CD14-positive monocyte (primary cell): ENCODE measurements around the gene SLC6A11. TPM values are rescaled to one million over a fixed set of nuclear protein-coding genes. Genes with fewer than 3 reads are reported as not detected.

Experiments used
- DNase-seq, 3 donors: peaks; one replicate each; pipeline ENCODE4 v3.0.0-alpha.2; 2011 to 2022
- H2AFZ ChIP-seq: 2 replicates; pipeline ENCODE4 v1.6.0; 2012; ENCODE audit warnings: mild to moderate bottlenecking, low read depth, low read length, inconsistent platforms; ENCODE audit not compliant: insufficient read depth, poor library complexity, severe bottlenecking
- H3K27ac ChIP-seq, 2 donors: 1 replicate in 1 of 2; 2 replicates in 1 of 2; pipeline ENCODE4 v1.5.1; 2012 to 2013; ENCODE audit warnings: low read length in 2 of 2, control low read depth in 1 of 2, inconsistent platforms in 1 of 2, low read depth in 1 of 2, mild to moderate bottlenecking in 1 of 2
- H3K27me3 ChIP-seq, 2 donors: one replicate each; pipeline versions ENCODE4 v1.6.0 to v1.6.1; 2011 to 2013; ENCODE audit warnings: low read length in 2 of 2; ENCODE audit not compliant: control insufficient read depth in 2 of 2, insufficient read depth in 2 of 2
- H3K36me3 ChIP-seq, 2 donors: replicated peaks in 1 of 2; 1 replicate in 1 of 2; 2 replicates in 1 of 2; pipeline versions ENCODE4 v1.5.1 to v1.6.1; 2012 to 2013; ENCODE audit warnings: low read length in 2 of 2, control low read depth in 1 of 2, inconsistent platforms in 1 of 2, mild to moderate bottlenecking in 1 of 2; ENCODE audit not compliant: insufficient read depth in 2 of 2, control insufficient read depth in 1 of 2
- H3K4me1 ChIP-seq, 2 donors: 1 replicate in 1 of 2; 2 replicates in 1 of 2; pipeline versions ENCODE4 v1.5.1 to v1.6.1; 2012 to 2013; ENCODE audit warnings: low read length in 2 of 2, control low read depth in 1 of 2, inconsistent platforms in 1 of 2, mild to moderate bottlenecking in 1 of 2, moderate library complexity in 1 of 2; ENCODE audit not compliant: insufficient read depth in 2 of 2, control insufficient read depth in 1 of 2
- H3K4me2 ChIP-seq: replicated peaks from 2 replicates; pipeline ENCODE3; 2012; ENCODE audit warnings: low read length, moderate library complexity, mild to moderate bottlenecking; ENCODE audit not compliant: poor library complexity, severe bottlenecking; ENCODE audit errors: extremely low read depth
- H3K4me3 ChIP-seq, 3 experiments: fragments of 200-600 bp in 1 of 3; sonication (generic) in 1 of 3; replicated peaks in 1 of 3; 1 replicate in 2 of 3; 2 replicates in 1 of 3; pipeline ENCODE4 v1.5.1; 2011 to 2013; ENCODE audit warnings: low read length in 3 of 3, mild to moderate bottlenecking in 3 of 3, control low read depth in 2 of 3, low read depth in 2 of 3, inconsistent platforms in 1 of 3, moderate library complexity in 1 of 3
- H3K79me2 ChIP-seq: 2 replicates; pipeline ENCODE4 v1.6.0; 2012; ENCODE audit warnings: mild to moderate bottlenecking, control low read depth, inconsistent platforms, low read length, moderate library complexity; ENCODE audit not compliant: insufficient read depth
- H3K9ac ChIP-seq: 2 replicates; pipeline ENCODE4 v1.6.0; 2017; ENCODE audit warnings: low read length, mild to moderate bottlenecking; ENCODE audit not compliant: insufficient read depth, poor library complexity, severe bottlenecking
- H3K9me3 ChIP-seq, 2 donors: replicated peaks in 1 of 2; 1 replicate in 1 of 2; 2 replicates in 1 of 2; pipeline versions ENCODE4 v1.5.1 to v1.6.1; 2012 to 2013; ENCODE audit warnings: low read length in 2 of 2, control low read depth in 1 of 2; ENCODE audit not compliant: control insufficient read depth in 1 of 2, insufficient read depth in 1 of 2
- H4K20me1 ChIP-seq: 2 replicates; pipeline ENCODE4 v1.6.0; 2012; ENCODE audit warnings: mild to moderate bottlenecking, low read length, control low read depth, moderate library complexity; ENCODE audit not compliant: insufficient read depth
- H3K27ac Mint-ChIP-seq, 7 donors: one replicate each; pipeline ENCODE4 v1.8.0; 2020; ENCODE audit warnings: mild to moderate bottlenecking in 7 of 7, mixed read lengths in 7 of 7, moderate library complexity in 6 of 7, inconsistent platforms in 2 of 7
- H3K27me3 Mint-ChIP-seq, 3 donors: one replicate each; pipeline ENCODE4 v1.8.0; 2021 to 2022; ENCODE audit warnings: low read depth in 3 of 3, mild to moderate bottlenecking in 3 of 3, mixed read lengths in 3 of 3, moderate library complexity in 3 of 3, inconsistent platforms in 1 of 3
- H3K36me3 Mint-ChIP-seq, 2 donors: one replicate each; pipeline ENCODE4 v1.8.0; 2020; ENCODE audit warnings: mixed read lengths in 2 of 2, inconsistent platforms in 1 of 2, mild to moderate bottlenecking in 1 of 2
- H3K4me1 Mint-ChIP-seq: one replicate; pipeline ENCODE4 v1.8.0; 2020; ENCODE audit warnings: mild to moderate bottlenecking, mixed read lengths
- H3K4me3 Mint-ChIP-seq, 2 donors: one replicate each; pipeline ENCODE4 v1.8.0; 2020; ENCODE audit warnings: mild to moderate bottlenecking in 2 of 2, mixed read lengths in 2 of 2, moderate library complexity in 1 of 2
- H3K9me3 Mint-ChIP-seq, 7 donors: one replicate each; pipeline ENCODE4 v1.8.0; 2020 to 2022; ENCODE audit warnings: mixed read lengths in 7 of 7, mild to moderate bottlenecking in 6 of 7, moderate library complexity in 6 of 7, inconsistent platforms in 2 of 7
- WGBS: methylation state at CpG from one replicate; pipeline ENCODE4 v1.1.5; 2013; ENCODE audit warnings: missing lambda C conversion rate; ENCODE audit not compliant: insufficient coverage; 5-methylcytosine and 5-hydroxymethylcytosine counted together
- intact Hi-C, 2 donors: fragments of 100-400 bp; cut with micrococcal nuclease; formaldehyde crosslinking; loops; one replicate each; pipeline versions ENCODE4 v1.15.0 to v1.15.1; 2023
- polyA plus RNA-seq, 3 donors: library from polyadenylated mRNA; depleted of rRNA in 1 of 3; unstranded in 2 of 3; stranded (reverse) in 1 of 3; fragments of 300-500 nt in 2 of 3; fragments of >200 nt in 1 of 3; fragmentation: Illumina TruSeq in 2 of 3; gene quantifications; 1 replicate in 2 of 3; 2 replicates in 1 of 3; pipeline ENCODE4 v1.2.3, GENCODE V29; 2012 to 2021
- TF ChIP-seq, protein P1 (sequence below): fragments of 200-600 bp; IDR thresholded peaks from one replicate; pipeline ENCODE4 v1.8.0; 2022; ENCODE audit warnings: antibody characterized with exemption, mild to moderate bottlenecking

SLC6A11 gene
- polyA plus RNA-seq, 3 donors, result not detected

DNA sequence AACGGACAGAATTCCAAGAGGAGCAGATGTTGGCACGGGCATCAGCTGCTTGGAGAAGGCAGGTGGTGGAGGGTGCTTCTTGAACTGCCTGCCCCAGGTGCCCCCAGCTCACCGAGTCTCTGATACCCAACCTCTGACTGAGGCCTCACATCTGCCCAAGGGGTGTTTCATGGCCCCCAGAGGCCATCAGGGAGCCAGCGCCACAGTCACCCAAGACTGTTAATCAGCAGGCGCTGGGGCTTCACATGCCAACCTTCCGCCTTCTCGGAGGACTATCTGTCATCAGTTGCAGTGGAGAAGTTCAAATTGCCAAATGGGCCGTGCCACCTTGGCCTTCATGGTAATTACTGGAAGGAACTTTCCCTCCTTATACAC is 114.6 kb downstream of the SLC6A11 start:
- Histone ChIP-seq H3K9me3 (no peaks in the 10 kb centered on the region), H3K4me1 (no peaks in the 10 kb centered on the region), H3K4me3 (no peak overlapping the region), H3K9ac (no peak overlapping the region), H3K4me2 (no peak overlapping the region), H3K36me3 (no peaks in the 10 kb centered on the region), H3K27me3 (no peaks in the 10 kb centered on the region), H4K20me1 (no peaks in the 10 kb centered on the region), H3K27ac (no peak overlapping the region), H2AFZ (no peak overlapping the region), H3K79me2 (no peaks in the 10 kb centered on the region)
- no peaks in the 10 kb centered on the region for H3K36me3 Mint-ChIP-seq
- no peak for DNase-seq
- no peaks in the 10 kb centered on the region for H3K4me1 Mint-ChIP-seq
- TF ChIP-seq, protein P1, sequence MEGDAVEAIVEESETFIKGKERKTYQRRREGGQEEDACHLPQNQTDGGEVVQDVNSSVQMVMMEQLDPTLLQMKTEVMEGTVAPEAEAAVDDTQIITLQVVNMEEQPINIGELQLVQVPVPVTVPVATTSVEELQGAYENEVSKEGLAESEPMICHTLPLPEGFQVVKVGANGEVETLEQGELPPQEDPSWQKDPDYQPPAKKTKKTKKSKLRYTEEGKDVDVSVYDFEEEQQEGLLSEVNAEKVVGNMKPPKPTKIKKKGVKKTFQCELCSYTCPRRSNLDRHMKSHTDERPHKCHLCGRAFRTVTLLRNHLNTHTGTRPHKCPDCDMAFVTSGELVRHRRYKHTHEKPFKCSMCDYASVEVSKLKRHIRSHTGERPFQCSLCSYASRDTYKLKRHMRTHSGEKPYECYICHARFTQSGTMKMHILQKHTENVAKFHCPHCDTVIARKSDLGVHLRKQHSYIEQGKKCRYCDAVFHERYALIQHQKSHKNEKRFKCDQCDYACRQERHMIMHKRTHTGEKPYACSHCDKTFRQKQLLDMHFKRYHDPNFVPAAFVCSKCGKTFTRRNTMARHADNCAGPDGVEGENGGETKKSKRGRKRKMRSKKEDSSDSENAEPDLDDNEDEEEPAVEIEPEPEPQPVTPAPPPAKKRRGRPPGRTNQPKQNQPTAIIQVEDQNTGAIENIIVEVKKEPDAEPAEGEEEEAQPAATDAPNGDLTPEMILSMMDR, result no peak
- peaks cover 0 to 5% (median 2%) of the 10 kb centered on the region in 3 donors for H3K27me3 Mint-ChIP-seq
- WGBS, result 81% methylated on average over 2 of the region's 8 CpGs
- H3K4me3 Mint-ChIP-seq, result no peak overlapping the region
- H3K27ac Mint-ChIP-seq, result no peak overlapping the region
- intact Hi-C loops, result no loop called here
- H3K9me3 Mint-ChIP-seq, result no peaks in the 10 kb centered on the region

DNA sequence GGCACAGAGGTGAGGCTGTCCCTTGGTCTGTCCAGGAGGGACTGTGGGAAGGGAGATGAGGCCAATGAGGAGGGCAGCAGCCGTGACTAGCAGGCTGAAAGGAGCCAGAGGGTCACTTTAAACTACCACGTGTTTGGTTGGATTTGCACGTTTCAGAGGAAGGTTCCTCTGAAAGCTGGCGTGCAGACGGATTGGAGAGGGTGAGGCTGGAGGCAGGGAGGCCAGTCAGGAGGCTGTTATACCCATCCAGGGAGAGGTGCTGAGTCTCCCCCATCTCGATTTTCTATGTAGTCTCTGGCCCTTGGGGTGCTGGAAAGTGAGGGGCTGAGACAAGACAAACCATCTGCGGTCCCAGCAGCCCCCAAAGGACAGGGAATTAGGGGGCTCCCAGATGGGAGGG is 116.6 kb downstream of the SLC6A11 start:
- no peaks in the 10 kb centered on the region for H4K20me1 ChIP-seq
- TF ChIP-seq, protein P1, result no peak
- no peaks in the 10 kb centered on the region for H3K36me3 Mint-ChIP-seq
- no peak overlapping the region for H3K27ac Mint-ChIP-seq
- H3K27me3 ChIP-seq, result no peaks in the 10 kb centered on the region
- H3K4me2 ChIP-seq, result no peak overlapping the region
- intact Hi-C loops, result no loop called here
- no peak overlapping the region for H3K9ac ChIP-seq
- no peak overlapping the region for H3K4me3 ChIP-seq
- H3K9me3 Mint-ChIP-seq, result no peaks in the 10 kb centered on the region
- H2AFZ ChIP-seq, result no peak overlapping the region
- H3K9me3 ChIP-seq, result no peaks in the 10 kb centered on the region
- H3K36me3 ChIP-seq, result no peaks in the 10 kb centered on the region
- H3K79me2 ChIP-seq, result no peaks in the 10 kb centered on the region
- H3K27ac ChIP-seq, result no peak overlapping the region
- no peaks in the 10 kb centered on the region for H3K4me1 ChIP-seq
- H3K4me3 Mint-ChIP-seq, result no peak overlapping the region
- H3K4me1 Mint-ChIP-seq, result no peaks in the 10 kb centered on the region
- WGBS, result 82% methylated on average over 7 of the region's 7 CpGs
- peaks cover 0 to 5% (median 2%) of the 10 kb centered on the region in 3 donors for H3K27me3 Mint-ChIP-seq
- DNase-seq, result no peak
